Hypothalamus (tissue), 51 donors: ENCODE measurements around the gene RPP38.

ENCODE experiments used
- DNase-seq, 51 donors: peaks; one replicate each; lab custom pipeline; 2025; lab: John Stamatoyannopoulos, UW

The RPP38 gene

DNA sequence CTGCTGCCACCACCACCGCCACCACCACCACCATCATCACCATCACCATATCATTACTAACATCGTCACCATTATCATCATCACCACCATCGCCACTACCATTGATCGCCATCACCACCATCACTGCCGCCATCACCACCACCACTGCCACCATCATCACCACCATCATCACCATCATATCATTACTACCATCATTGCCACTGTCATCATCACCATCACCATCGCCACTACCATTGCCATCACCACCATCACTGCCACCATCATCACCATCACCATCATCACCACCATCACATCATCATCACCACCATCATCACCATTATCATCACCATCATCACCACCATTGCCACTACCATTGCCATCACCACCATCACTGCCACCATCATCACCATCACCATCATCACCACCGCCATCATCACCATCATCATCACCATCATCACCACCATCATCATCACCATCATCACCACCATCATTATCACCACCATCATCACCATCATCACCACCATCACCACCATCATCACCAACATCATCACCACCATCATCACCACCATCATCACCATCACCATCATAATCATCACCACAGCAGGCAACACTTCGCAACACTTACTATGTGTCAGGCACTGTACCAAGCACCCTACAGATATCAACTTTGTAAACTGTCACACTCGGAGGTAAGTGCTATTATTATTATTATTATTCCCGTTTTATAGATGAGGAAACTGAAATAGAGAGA is 52.1 kb downstream of the RPP38 start:
- no peak for DNase-seq

DNA sequence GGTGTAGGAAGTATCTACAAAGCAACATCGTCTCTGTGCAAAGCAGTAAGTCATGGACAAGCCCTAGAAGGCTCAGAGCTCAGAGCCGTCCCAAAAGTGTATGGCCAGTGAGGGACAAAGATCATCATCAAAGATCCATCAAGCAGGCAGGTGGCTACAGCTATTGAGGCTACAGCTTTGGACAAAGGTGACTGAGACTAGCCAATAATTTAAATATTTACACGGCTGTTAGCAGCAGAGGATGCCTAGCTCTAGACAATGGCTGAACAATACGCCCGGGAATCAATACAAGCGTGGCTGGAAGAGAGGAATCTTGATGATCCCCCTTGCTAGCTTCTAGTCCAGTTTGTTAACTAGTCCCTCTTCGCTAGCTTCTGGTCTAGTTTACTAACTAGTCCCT is 53.4 kb downstream of the RPP38 start:
- DNase-seq: no peak

- no peak for DNase-seq
These were observed 55.4 kb downstream of the RPP38 start for GRCh38 chr10:15152556-15152955.
